ENCODE results near the gene SRC.

- TF ChIP-seq CTCF (conservative IDR thresholded peaks at IDR 0.05; ENCODE audit: low read depth, low read length) (no peak), EZH2phosphoT487 (IDR thresholded peaks at IDR 0.05; ENCODE audit: borderline replicate concordance, low read length) (no peak)
These were observed 34.3 kb downstream of the SRC start for GRCh38 chr20:37379967-37380828.

All from PC-3 (cell line).